Caco-2 (cell line): ENCODE measurements around the gene SH3TC1. TPM values are rescaled to one million over a fixed set of nuclear protein-coding genes. Genes with fewer than 3 reads are reported as not detected.

ENCODE experiments used
- BruUV-seq: library from RNA; stranded (reverse); fragments of 400-500 nt; replicated peaks from 2 replicates; lab custom pipeline; 2021; lab: Mats Ljungman, UMichigan
- CTCF ChIA-PET: fragments of 300-600 bp; sonication (Branson Sonifier 250); formaldehyde crosslinking; loops from one replicate; lab custom pipeline; 2022; ENCODE audit warnings: antibody characterized with exemption; lab: Charles Lee
- POLR2A ChIA-PET: fragments of 300-600 bp; sonication (Branson Sonifier 250); formaldehyde crosslinking; loops from one replicate; lab custom pipeline; 2022; ENCODE audit warnings: antibody characterized with exemption; lab: Charles Lee
- DNase-seq, 2 experiments: peaks; one replicate each; pipeline versions ENCODE4 v3.0.0 to v3.0.0-alpha.2; 2020 to 2022
- H3K27me3 ChIP-seq: replicated peaks from 2 replicates; pipeline ENCODE4 v1.6.0; 2011; ENCODE audit warnings: low read length; ENCODE audit not compliant: control insufficient read depth, insufficient read depth
- H3K36me3 ChIP-seq: 2 replicates; pipeline ENCODE4 v1.5.1; 2011; ENCODE audit warnings: low read length; ENCODE audit not compliant: control insufficient read depth, insufficient read depth
- H3K4me1 ChIP-seq: fragments of 250-450 bp; sonication (Bioruptor Pico); 2 replicates; pipeline ENCODE4 v1.5.1; 2020; ENCODE audit warnings: mild to moderate bottlenecking
- H3K4me3 ChIP-seq: 2 replicates; pipeline ENCODE4 v1.5.1; 2011; ENCODE audit warnings: low read depth, mild to moderate bottlenecking, control low read depth, low read length
- H3K9me3 ChIP-seq: fragments of 250-450 bp; sonication (Bioruptor Pico); 2 replicates; pipeline ENCODE4 v1.5.1; 2020; ENCODE audit warnings: mild to moderate bottlenecking, moderate library complexity
- H3K27ac Mint-ChIP-seq: one replicate; pipeline ENCODE4 v1.8.0; 2022; ENCODE audit warnings: mixed read lengths; ENCODE audit not compliant: unreplicated experiment
- H3K27me3 Mint-ChIP-seq: one replicate; pipeline ENCODE4 v1.8.0; 2022; ENCODE audit warnings: mixed read lengths; ENCODE audit not compliant: insufficient read depth, unreplicated experiment
- H3K36me3 Mint-ChIP-seq: one replicate; pipeline ENCODE4 v1.8.0; 2022; ENCODE audit warnings: mild to moderate bottlenecking, mixed read lengths; ENCODE audit not compliant: insufficient read depth, unreplicated experiment
- H3K4me1 Mint-ChIP-seq: one replicate; pipeline ENCODE4 v1.8.0; 2022; ENCODE audit warnings: low read depth, mixed read lengths; ENCODE audit not compliant: unreplicated experiment
- H3K4me3 Mint-ChIP-seq: one replicate; pipeline ENCODE4 v1.8.0; 2022; ENCODE audit warnings: mild to moderate bottlenecking, moderate library complexity, mixed read lengths; ENCODE audit not compliant: unreplicated experiment
- H3K9me3 Mint-ChIP-seq: one replicate; pipeline ENCODE4 v1.8.0; 2022; ENCODE audit warnings: mixed read lengths; ENCODE audit not compliant: unreplicated experiment
- CTCF ChIP-seq, 2 experiments: fragments of 200-600 bp in 1 of 2; IDR thresholded peaks; 1 replicate in 1 of 2; 2 replicates in 1 of 2; pipeline versions ENCODE4 v1.5.1 to v1.8.0; 2011 to 2022; ENCODE audit warnings: antibody characterized with exemption in 1 of 2, control low read depth in 1 of 2, inconsistent platforms in 1 of 2, low read depth in 1 of 2, low read length in 1 of 2, mild to moderate bottlenecking in 1 of 2, moderate library complexity in 1 of 2; ENCODE audit not compliant: insufficient read depth in 1 of 2, severe bottlenecking in 1 of 2, unreplicated experiment in 1 of 2
- intact Hi-C: fragments of 100-400 bp; cut with micrococcal nuclease; formaldehyde crosslinking; loops from one replicate; pipeline ENCODE4 v1.10.0; 2022; ENCODE audit not compliant: unreplicated experiment
- total RNA-seq: library from RNA; stranded (reverse); gene quantifications from 2 replicates; pipeline ENCODE4 v1.2.3, GENCODE V29; 2022

SH3TC1 gene
- total RNA-seq, 1 experiment from 2014 or later: 18.6 TPM

- Mint-ChIP-seq H3K4me3 (no peak overlapping the region), H3K27me3 (no peaks in the 10 kb centered on the region), H3K27ac (no peak overlapping the region), H3K36me3 (peaks cover 4% of the 10 kb centered on the region), H3K4me1 (peaks cover 21% of the 10 kb centered on the region), H3K9me3 (no peaks in the 10 kb centered on the region)
- no TSS peak for BruUV-seq
- no peak for DNase-seq
- Histone ChIP-seq H3K9me3 (no peaks in the 10 kb centered on the region), H3K4me1 (peaks cover 34% of the 10 kb centered on the region), H3K27me3 (no peaks in the 10 kb centered on the region), H3K4me3 (no peak overlapping the region), H3K36me3 (no peaks in the 10 kb centered on the region)
- CTCF ChIA-PET: interaction anchor here (1.0 kb wide), 2 partner anchors 9 to 27 kb away, joined by 3 to 4 read pairs; partner anchors contain the start of gene ABLIM2
- POLR2A ChIA-PET: no interaction called here
- TF ChIP-seq CTCF (IDR thresholded peaks at IDR 0.05; ENCODE audit: insufficient read depth in 1 of 2, low read depth in 1 of 2, low read length in 1 of 2, severe bottlenecking in 1 of 2, unreplicated experiment in 1 of 2): no peak
- intact Hi-C loops: no loop called here
Observed at GRCh38 chr4:8185930-8186329, 13.2 kb upstream of the SH3TC1 start.

GRCh38 chr4:8188085-8188484 lies 11.0 kb upstream of the SH3TC1 start:
- Mint-ChIP-seq H3K27me3 (no peaks in the 10 kb centered on the region), H3K27ac (no peak overlapping the region), H3K4me1 (peaks cover 19% of the 10 kb centered on the region), H3K36me3 (peaks cover 4% of the 10 kb centered on the region), H3K9me3 (no peaks in the 10 kb centered on the region), H3K4me3 (no peak overlapping the region)
- Histone ChIP-seq H3K4me3 (no peak overlapping the region), H3K4me1 (peaks cover 20% of the 10 kb centered on the region), H3K36me3 (no peaks in the 10 kb centered on the region), H3K9me3 (no peaks in the 10 kb centered on the region; the same call in 1 of the 2 replicates), H3K27me3 (no peaks in the 10 kb centered on the region)
- DNase-seq: no peak
- ChIA-PET CTCF (interaction anchor here (1.0 kb wide), 1 partner anchor 11 kb away, joined by 4 read pairs; no protein-coding TSS in a partner anchor), POLR2A (no interaction called here)
- no peak for TF ChIP-seq CTCF (IDR thresholded peaks at IDR 0.05; ENCODE audit: insufficient read depth in 1 of 2, low read depth in 1 of 2, low read length in 1 of 2, severe bottlenecking in 1 of 2, unreplicated experiment in 1 of 2)
- intact Hi-C loops: no loop called here
- BruUV-seq: no TSS peak

- no peak for DNase-seq
- peaks cover 19% of the 10 kb centered on the region for H3K4me1 ChIP-seq
- H3K4me3 ChIP-seq: no peak overlapping the region
- peaks cover 20% of the 10 kb centered on the region for H3K4me1 Mint-ChIP-seq
- no TSS peak for BruUV-seq
- no peaks in the 10 kb centered on the region; the same call in 1 of the 2 replicates for H3K9me3 ChIP-seq
- no peak for TF ChIP-seq CTCF (IDR thresholded peaks at IDR 0.05; ENCODE audit: insufficient read depth in 1 of 2, low read depth in 1 of 2, low read length in 1 of 2, severe bottlenecking in 1 of 2, unreplicated experiment in 1 of 2)
- H3K27ac Mint-ChIP-seq: no peak overlapping the region
- no peaks in the 10 kb centered on the region for H3K36me3 Mint-ChIP-seq
- ChIA-PET POLR2A (no interaction called here), CTCF (interaction anchor here (3.8 kb wide), 1 partner anchor 12 kb away, joined by 21 read pairs; no protein-coding TSS in a partner anchor)
- no peaks in the 10 kb centered on the region for H3K36me3 ChIP-seq
- intact Hi-C loops: no loop called here
- H3K4me3 Mint-ChIP-seq: no peak overlapping the region
- H3K27me3 Mint-ChIP-seq: no peaks in the 10 kb centered on the region
- no peaks in the 10 kb centered on the region for H3K27me3 ChIP-seq
- no peaks in the 10 kb centered on the region for H3K9me3 Mint-ChIP-seq
Observed at GRCh38 chr4:8188743-8189550, 10.1 kb upstream of the SH3TC1 start.
